Type B pancreatic cell (in vitro differentiated cells): ENCODE measurements around the gene RBM47. TPM values are rescaled to one million over a fixed set of nuclear protein-coding genes. Genes with fewer than 3 reads are reported as not detected.

ENCODE experiments used
- DNase-seq: peaks from one replicate; pipeline ENCODE4 v3.0.0; 2021; ENCODE audit warnings: mixed read lengths; ENCODE audit not compliant: unreplicated experiment; ENCODE audit errors: extremely low spot score
- H3K27ac Mint-ChIP-seq: 2 replicates; pipeline ENCODE4 v1.8.0; 2021; ENCODE audit warnings: mild to moderate bottlenecking, mixed read lengths
- H3K27me3 Mint-ChIP-seq: 2 replicates; pipeline ENCODE4 v1.8.0; 2021; ENCODE audit warnings: mixed read lengths
- H3K36me3 Mint-ChIP-seq: 2 replicates; pipeline ENCODE4 v1.8.0; 2021; ENCODE audit warnings: mixed read lengths
- H3K4me1 Mint-ChIP-seq: one replicate; pipeline ENCODE4 v1.8.0; 2021; ENCODE audit warnings: mixed read lengths; ENCODE audit not compliant: unreplicated experiment
- H3K4me3 Mint-ChIP-seq: 2 replicates; pipeline ENCODE4 v1.8.0; 2021; ENCODE audit warnings: mild to moderate bottlenecking, mixed read lengths
- H3K9me3 Mint-ChIP-seq: 2 replicates; pipeline ENCODE4 v1.8.0; 2021; ENCODE audit warnings: mixed read lengths
- total RNA-seq: library from RNA; stranded (reverse); gene quantifications from 2 replicates; pipeline ENCODE4 v1.2.1, GENCODE V29; 2021; ENCODE audit warnings: low replicate concordance
- TF ChIP-seq, protein P1 (sequence below): fragments of 200-600 bp; sonication (generic); conservative IDR thresholded peaks from 2 replicates; pipeline ENCODE4 v1.5.0; 2021; ENCODE audit warnings: antibody characterized with exemption, mild to moderate bottlenecking

The RBM47 gene
- total RNA-seq, 1 donor from 2014 or later = 53.5 TPM

DNA sequence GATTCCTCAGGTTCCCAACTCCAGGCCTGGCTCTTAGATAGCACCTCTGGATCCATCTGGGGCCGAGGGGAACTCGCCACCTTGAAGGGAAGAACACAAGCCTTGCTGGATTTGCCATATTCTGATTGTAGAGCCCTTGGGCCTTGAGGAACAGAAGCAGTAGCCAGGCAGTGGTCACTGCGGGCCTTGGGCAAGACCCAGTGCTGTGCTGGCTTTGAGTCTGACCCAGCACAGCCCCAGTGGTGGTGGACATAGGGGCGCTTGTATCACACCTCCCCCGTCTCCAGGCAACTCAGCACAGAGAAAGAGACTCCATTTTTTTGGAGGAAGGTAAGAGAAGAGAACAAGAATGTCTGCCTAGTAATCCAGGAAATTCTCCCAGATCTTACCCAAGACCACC lies 249.0 kb downstream of the RBM47 start:
- no peak for DNase-seq
- TF ChIP-seq, protein P1, sequence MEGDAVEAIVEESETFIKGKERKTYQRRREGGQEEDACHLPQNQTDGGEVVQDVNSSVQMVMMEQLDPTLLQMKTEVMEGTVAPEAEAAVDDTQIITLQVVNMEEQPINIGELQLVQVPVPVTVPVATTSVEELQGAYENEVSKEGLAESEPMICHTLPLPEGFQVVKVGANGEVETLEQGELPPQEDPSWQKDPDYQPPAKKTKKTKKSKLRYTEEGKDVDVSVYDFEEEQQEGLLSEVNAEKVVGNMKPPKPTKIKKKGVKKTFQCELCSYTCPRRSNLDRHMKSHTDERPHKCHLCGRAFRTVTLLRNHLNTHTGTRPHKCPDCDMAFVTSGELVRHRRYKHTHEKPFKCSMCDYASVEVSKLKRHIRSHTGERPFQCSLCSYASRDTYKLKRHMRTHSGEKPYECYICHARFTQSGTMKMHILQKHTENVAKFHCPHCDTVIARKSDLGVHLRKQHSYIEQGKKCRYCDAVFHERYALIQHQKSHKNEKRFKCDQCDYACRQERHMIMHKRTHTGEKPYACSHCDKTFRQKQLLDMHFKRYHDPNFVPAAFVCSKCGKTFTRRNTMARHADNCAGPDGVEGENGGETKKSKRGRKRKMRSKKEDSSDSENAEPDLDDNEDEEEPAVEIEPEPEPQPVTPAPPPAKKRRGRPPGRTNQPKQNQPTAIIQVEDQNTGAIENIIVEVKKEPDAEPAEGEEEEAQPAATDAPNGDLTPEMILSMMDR = no peak
- H3K27me3 Mint-ChIP-seq = no peaks in the 10 kb centered on the region
- H3K4me3 Mint-ChIP-seq = no peak overlapping the region
- no peak overlapping the region for H3K27ac Mint-ChIP-seq
- no peaks in the 10 kb centered on the region for H3K9me3 Mint-ChIP-seq
- H3K36me3 Mint-ChIP-seq = no peaks in the 10 kb centered on the region
- H3K4me1 Mint-ChIP-seq = peaks cover 4% of the 10 kb centered on the region

DNA sequence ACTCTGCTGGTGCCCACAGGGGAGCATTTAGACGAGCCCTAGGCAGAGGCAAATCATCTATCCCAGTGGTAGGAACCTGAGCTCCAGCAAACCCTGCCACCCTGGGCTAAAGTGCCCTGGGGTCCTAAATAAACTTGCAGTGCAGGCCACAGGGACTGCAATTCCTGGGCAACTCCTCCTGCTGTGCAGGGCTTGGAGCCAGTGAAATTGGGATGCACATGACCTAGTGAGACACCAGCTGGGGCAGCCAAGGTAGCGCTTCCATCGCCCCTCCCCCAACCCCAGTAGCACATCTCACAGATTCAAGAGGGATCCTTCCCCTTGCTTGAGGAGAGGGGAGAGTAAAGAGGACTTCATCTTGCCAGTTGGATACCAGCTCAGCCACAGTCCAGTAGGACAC lies 250.4 kb downstream of the RBM47 start:
- H3K4me3 Mint-ChIP-seq = no peak overlapping the region
- no peaks in the 10 kb centered on the region for H3K4me1 Mint-ChIP-seq
- H3K27ac Mint-ChIP-seq = no peak overlapping the region
- DNase-seq = no peak
- H3K36me3 Mint-ChIP-seq = no peaks in the 10 kb centered on the region
- H3K9me3 Mint-ChIP-seq = no peaks in the 10 kb centered on the region
- TF ChIP-seq, protein P1 = no peak
- H3K27me3 Mint-ChIP-seq = no peaks in the 10 kb centered on the region

DNA sequence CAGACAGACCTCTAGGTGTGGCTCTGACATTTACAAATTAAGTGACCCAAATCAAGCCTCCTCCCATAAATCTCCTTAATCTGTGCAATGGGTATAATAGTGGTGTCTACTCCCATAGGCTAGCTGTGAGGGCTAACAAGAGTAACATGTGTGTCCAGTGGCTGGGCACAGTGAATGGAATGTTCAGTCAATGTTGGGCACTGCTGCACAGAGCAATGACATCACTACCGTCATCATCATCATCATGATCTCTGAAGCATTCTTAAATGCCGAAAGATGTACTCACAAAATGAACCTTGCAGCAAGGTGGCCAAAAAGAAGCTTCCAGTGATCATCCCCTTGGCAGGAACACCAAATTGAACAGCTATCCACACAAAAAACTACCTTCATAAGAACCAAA lies 251.0 kb downstream of the RBM47 start:
- H3K9me3 Mint-ChIP-seq = no peaks in the 10 kb centered on the region
- no peaks in the 10 kb centered on the region for H3K36me3 Mint-ChIP-seq
- TF ChIP-seq, protein P1 = no peak
- H3K4me1 Mint-ChIP-seq = peaks cover 5% of the 10 kb centered on the region
- H3K27me3 Mint-ChIP-seq = no peaks in the 10 kb centered on the region
- DNase-seq = no peak
- H3K4me3 Mint-ChIP-seq = no peak overlapping the region
- no peak overlapping the region for H3K27ac Mint-ChIP-seq

DNA sequence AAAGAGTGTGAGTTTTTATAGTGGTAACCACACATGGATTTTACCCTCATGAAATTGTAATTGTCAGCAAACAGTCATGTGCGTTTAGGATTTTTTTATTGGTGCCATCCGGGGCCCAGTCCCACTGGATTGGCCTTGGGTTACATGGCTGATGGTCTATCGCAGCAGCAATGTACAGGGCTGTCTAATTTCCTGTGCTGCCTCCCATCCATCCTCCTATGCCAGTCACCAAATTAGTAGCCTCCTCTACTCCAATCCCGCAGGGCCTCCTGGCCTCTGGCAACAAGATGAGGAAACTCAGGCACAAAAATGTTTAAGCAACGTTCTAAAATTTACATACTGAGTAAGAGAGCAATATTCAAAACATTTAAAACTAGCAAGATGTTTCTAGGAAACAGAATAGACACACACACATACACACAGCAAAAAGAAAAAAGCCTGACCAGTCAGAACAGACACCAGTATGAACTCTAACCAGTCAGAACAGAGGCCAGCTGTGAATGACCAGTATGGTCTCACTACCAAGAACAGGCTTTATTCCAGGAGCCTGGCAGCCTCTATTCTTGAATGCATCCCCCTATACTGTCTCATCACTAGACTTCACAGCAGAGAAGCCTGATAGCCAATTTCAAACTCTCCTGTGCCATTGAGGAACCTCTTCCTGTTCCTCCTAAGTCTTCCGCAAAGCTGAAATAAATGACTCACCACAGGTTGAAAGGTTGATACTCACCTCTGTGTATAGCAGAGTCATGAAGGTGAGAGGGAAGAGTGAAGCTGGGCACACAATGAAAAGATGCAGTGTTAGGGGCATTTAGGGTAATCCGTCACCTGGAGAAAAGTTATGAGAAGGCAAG lies 251.9 kb downstream of the RBM47 start:
- DNase-seq = no peak
- no peaks in the 10 kb centered on the region for H3K27me3 Mint-ChIP-seq
- H3K4me1 Mint-ChIP-seq = peaks cover 5% of the 10 kb centered on the region
- H3K9me3 Mint-ChIP-seq = no peaks in the 10 kb centered on the region
- H3K36me3 Mint-ChIP-seq = no peaks in the 10 kb centered on the region
- no peak overlapping the region for H3K4me3 Mint-ChIP-seq
- H3K27ac Mint-ChIP-seq = no peak overlapping the region
- TF ChIP-seq, protein P1 = no peak

DNA sequence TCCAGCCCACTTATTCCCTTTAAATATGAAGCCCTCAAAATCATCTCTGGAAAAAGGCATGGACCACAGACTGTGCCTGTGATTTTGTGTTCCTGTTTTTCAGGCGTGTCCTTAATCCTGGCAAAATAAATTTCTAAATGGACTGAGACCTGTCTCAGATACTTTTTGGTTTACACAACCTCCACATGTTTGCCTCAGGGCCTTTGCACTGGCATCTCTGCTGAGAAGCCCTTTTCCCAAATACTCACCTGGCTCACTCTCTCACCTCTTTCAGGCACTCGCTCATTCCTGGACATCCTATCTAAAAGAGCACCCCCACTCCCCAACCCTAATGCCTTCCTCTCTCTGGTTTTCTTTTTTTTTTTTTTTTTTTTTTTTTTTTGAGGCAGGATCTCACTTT lies 254.0 kb downstream of the RBM47 start:
- TF ChIP-seq, protein P1 = no peak
- Mint-ChIP-seq H3K27me3 (no peaks in the 10 kb centered on the region), H3K36me3 (no peaks in the 10 kb centered on the region), H3K9me3 (no peaks in the 10 kb centered on the region), H3K4me3 (no peak overlapping the region), H3K4me1 (peaks cover 5% of the 10 kb centered on the region), H3K27ac (no peak overlapping the region)
- no peak for DNase-seq
